ENCODE results near the gene EMP3.

- TF ChIP-seq, protein P1, sequence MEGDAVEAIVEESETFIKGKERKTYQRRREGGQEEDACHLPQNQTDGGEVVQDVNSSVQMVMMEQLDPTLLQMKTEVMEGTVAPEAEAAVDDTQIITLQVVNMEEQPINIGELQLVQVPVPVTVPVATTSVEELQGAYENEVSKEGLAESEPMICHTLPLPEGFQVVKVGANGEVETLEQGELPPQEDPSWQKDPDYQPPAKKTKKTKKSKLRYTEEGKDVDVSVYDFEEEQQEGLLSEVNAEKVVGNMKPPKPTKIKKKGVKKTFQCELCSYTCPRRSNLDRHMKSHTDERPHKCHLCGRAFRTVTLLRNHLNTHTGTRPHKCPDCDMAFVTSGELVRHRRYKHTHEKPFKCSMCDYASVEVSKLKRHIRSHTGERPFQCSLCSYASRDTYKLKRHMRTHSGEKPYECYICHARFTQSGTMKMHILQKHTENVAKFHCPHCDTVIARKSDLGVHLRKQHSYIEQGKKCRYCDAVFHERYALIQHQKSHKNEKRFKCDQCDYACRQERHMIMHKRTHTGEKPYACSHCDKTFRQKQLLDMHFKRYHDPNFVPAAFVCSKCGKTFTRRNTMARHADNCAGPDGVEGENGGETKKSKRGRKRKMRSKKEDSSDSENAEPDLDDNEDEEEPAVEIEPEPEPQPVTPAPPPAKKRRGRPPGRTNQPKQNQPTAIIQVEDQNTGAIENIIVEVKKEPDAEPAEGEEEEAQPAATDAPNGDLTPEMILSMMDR (IDR thresholded peaks at IDR 0.05), result no peak
- TF ChIP-seq POLR2A (IDR thresholded peaks at IDR 0.05), result no peak
Measured at GRCh38 chr19:48367855-48368254, 42.5 kb downstream of the EMP3 start.
